ENCODE results near the gene CD53. TPM values are rescaled to one million over a fixed set of nuclear protein-coding genes. Genes with fewer than 3 reads are reported as not detected.

The CD53 gene
- total RNA-seq, 1 donor from 2014 or later, result not detected

DNA sequence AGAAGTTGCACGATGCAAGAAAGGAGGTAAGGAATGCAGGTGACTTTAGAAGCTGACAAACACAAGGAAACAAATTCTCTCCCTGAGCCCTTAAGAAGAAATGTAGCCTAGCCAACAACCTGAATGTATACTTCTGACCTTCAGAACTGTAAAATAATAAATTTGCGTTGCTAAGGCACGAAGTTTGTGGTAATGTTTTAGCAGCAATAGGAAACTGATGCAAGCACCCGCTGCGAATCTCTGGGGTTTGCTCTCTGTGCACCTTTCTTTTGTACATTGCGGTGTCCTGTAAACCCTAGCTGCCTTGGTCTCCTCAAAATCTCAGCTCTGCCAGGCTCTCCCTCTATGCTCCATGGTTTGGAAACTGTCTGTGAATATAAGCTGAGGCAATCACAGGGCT is 15.1 kb downstream of the CD53 start:
- Mint-ChIP-seq H3K4me3 (no peak overlapping the region), H3K36me3 (no peaks in the 10 kb centered on the region), H3K27me3 (peaks cover 6% of the 10 kb centered on the region), H3K4me1 (ENCODE audit: unreplicated experiment) (no peaks in the 10 kb centered on the region), H3K9me3 (no peaks in the 10 kb centered on the region), H3K27ac (no peak overlapping the region)
- TF ChIP-seq, protein P1, sequence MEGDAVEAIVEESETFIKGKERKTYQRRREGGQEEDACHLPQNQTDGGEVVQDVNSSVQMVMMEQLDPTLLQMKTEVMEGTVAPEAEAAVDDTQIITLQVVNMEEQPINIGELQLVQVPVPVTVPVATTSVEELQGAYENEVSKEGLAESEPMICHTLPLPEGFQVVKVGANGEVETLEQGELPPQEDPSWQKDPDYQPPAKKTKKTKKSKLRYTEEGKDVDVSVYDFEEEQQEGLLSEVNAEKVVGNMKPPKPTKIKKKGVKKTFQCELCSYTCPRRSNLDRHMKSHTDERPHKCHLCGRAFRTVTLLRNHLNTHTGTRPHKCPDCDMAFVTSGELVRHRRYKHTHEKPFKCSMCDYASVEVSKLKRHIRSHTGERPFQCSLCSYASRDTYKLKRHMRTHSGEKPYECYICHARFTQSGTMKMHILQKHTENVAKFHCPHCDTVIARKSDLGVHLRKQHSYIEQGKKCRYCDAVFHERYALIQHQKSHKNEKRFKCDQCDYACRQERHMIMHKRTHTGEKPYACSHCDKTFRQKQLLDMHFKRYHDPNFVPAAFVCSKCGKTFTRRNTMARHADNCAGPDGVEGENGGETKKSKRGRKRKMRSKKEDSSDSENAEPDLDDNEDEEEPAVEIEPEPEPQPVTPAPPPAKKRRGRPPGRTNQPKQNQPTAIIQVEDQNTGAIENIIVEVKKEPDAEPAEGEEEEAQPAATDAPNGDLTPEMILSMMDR (conservative IDR thresholded peaks at IDR 0.05), result no peak
- no peak for DNase-seq (ENCODE audit: extremely low spot score, unreplicated experiment)

- Mint-ChIP-seq H3K4me3 (no peak overlapping the region), H3K27me3 (peaks cover 6% of the 10 kb centered on the region), H3K36me3 (no peaks in the 10 kb centered on the region), H3K4me1 (ENCODE audit: unreplicated experiment) (no peaks in the 10 kb centered on the region), H3K27ac (no peak overlapping the region), H3K9me3 (no peaks in the 10 kb centered on the region)
- DNase-seq (ENCODE audit: extremely low spot score, unreplicated experiment), result no peak
- TF ChIP-seq, protein P1 (conservative IDR thresholded peaks at IDR 0.05), result no peak
Observed at GRCh38 chr1:110888641-110889040, 15.7 kb downstream of the CD53 start.

- no peak overlapping the region for H3K27ac Mint-ChIP-seq
- no peak for DNase-seq (ENCODE audit: extremely low spot score, unreplicated experiment)
- H3K4me3 Mint-ChIP-seq, result no peak overlapping the region
- no peaks in the 10 kb centered on the region for H3K36me3 Mint-ChIP-seq
- no peaks in the 10 kb centered on the region for H3K4me1 Mint-ChIP-seq (ENCODE audit: unreplicated experiment)
- peaks cover 11% of the 10 kb centered on the region for H3K27me3 Mint-ChIP-seq
- TF ChIP-seq, protein P1 (conservative IDR thresholded peaks at IDR 0.05), result no peak
- no peaks in the 10 kb centered on the region for H3K9me3 Mint-ChIP-seq
Observed at GRCh38 chr1:110890474-110891196, 17.7 kb downstream of the CD53 start.

GRCh38 chr1:110893908-110894490 is 21.1 kb downstream of the CD53 start:
- Mint-ChIP-seq H3K36me3 (no peaks in the 10 kb centered on the region), H3K27me3 (peaks cover 11% of the 10 kb centered on the region), H3K9me3 (no peaks in the 10 kb centered on the region), H3K4me1 (ENCODE audit: unreplicated experiment) (no peaks in the 10 kb centered on the region), H3K27ac (no peak overlapping the region), H3K4me3 (no peak overlapping the region)
- TF ChIP-seq, protein P1 (conservative IDR thresholded peaks at IDR 0.05), result no peak
- no peak for DNase-seq (ENCODE audit: extremely low spot score, unreplicated experiment)

DNA sequence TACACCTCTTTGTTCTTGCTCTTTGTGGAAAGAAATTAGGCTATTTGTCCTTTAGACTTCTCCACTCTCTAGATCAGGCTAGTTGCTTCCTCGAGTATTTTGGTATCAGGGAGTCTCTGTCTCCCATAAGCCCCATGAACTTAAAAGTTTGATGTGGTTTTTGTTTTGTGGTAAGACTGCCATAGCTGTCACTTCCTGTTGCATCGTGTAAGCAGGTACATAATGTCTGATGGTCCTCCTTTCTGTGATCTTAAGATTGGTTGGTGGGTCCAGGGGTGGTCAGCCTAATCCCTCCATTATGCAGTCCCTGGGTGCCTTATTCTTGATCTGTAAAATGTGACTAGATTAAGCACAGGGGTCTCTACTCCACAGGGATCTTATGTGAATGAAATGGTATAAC is 23.1 kb downstream of the CD53 start:
- no peak overlapping the region for H3K27ac Mint-ChIP-seq
- H3K4me1 Mint-ChIP-seq (ENCODE audit: unreplicated experiment), result no peaks in the 10 kb centered on the region
- H3K4me3 Mint-ChIP-seq, result no peak overlapping the region
- no peak for DNase-seq (ENCODE audit: extremely low spot score, unreplicated experiment)
- H3K36me3 Mint-ChIP-seq, result no peaks in the 10 kb centered on the region
- TF ChIP-seq, protein P1 (conservative IDR thresholded peaks at IDR 0.05), result no peak
- H3K9me3 Mint-ChIP-seq, result no peaks in the 10 kb centered on the region
- peaks cover 11% of the 10 kb centered on the region for H3K27me3 Mint-ChIP-seq

Measured in type B pancreatic cell (in vitro differentiated cells).